Stimulated activated CD8-positive, alpha-beta memory T cell treated with anti-CD3 and anti-CD28 coated beads, Interleukin-12 subunit alpha, Interleukin-12 subunit beta, amount 100 ng/mL, for 1 hour (primary cell): Measurements from ENCODE around the gene DDX39A.
"Not testable (repeated sequence)": the region's sequence is repeated elsewhere in the genome, so short reads cannot be mapped to it uniquely, and the experiment has no call there.

Experiments
- DNase-seq: peaks from one replicate; pipeline ENCODE4 v3.0.0-alpha.2; 2020; ENCODE audit warnings: low read depth

Gene DDX39A

DNA sequence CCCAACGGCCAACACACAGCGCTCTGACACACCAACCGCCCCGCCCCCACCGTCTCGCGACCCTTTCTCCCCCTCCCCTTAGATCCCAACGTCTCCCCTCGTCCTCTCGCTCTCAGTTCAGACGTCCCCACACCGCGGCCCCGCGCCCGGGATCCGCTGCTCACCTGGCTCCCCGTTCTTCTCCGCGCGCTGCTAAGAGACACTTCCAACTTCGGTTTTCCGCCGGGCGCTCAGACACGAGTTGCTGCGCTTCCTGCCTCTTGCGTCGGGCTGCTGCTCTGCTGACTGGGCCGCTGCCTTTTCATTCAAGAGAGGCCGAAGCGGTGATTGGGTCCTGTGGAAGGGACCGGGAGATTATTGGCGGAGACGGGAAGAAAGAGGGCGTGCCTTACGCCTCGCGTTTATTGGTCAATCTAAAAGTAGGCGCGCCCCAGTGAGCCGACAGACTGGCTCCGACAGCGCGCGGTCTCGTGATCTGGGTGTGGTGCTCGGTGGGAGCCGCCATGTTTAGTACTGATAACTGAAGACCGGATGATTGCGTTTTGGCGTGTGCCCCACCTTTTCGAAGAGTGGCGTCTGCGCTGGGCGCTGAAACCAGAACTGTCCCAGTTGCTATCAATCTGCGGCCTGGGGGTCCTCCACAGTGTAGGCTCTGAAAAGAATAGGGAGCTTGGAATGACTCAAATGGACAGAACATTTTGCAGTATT is at the start of gene DDX39A:
TSS of gene DDX39A (minus strand) at position 236 of the 708 bp plus-strand sequence. CDS start 6,121 bp downstream, outside the sequence.
- peak; percentile 93 for DNase-seq

DNA sequence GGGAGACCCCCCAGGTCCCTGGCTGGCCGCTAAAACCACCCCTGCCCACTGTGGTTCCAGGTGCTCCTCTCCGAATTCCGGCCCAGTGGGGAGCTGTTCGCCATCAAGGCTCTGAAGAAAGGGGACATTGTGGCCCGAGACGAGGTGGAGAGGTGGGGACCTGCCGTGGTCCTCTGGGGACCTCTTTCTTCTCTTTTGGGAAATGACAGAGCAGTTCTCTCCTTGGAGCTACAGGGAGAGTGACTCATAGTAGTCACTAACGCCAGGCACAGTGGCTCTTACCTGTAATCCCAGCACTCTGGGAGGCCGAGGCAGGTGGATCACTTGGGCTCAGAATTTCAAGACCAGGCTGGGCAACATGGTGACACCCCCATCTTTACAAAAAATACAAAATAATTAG is 48.7 kb upstream of the DDX39A start:
- DNase-seq, result no peak

GRCh38 chr19:14467391-14467790 is 48.2 kb upstream of the DDX39A start:
- DNase-seq, result no peak

DNA sequence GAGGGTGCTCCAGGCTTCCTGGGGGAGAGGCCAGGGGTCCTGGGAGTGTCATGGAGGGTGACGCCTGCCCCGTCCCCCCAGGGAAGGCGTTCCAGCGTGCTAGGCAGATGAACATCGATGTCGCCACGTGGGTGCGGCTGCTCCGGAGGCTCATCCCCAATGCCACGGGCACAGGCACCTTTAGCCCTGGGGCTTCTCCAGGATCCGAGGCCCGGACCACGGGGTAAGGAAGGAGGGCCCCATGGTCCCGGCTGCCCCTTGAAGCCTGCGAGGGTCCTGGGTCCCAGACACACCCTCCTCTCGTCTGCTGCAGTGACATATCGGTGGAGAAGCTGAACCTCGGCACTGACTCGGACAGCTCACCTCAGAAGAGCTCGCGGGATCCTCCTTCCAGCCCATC is 44.6 kb upstream of the DDX39A start:
- no peak for DNase-seq

DNA sequence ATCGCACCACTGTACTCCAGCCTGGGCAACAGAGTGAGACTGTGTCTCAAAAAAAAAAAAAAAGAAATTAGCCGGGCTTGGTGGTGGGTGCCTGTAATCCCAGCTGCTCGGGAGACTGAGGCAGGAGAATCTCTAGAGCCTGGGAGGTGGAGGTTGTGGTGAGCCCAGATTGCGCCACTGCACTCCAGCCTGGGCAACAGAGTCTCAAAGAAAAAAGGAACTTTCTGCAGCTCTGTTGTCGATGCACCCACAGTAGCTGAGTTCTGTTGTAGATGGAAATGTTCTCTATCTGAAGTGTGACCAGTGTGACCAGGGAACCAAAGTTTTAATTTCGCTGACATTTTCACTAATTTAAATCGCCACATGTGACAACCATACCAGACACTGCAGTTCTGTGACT is 43.3 kb upstream of the DDX39A start:
- not testable (repeated sequence) for DNase-seq

- no peak for DNase-seq
These were observed 41.8 kb upstream of the DDX39A start for GRCh38 chr19:14460935-14461334.

DNA sequence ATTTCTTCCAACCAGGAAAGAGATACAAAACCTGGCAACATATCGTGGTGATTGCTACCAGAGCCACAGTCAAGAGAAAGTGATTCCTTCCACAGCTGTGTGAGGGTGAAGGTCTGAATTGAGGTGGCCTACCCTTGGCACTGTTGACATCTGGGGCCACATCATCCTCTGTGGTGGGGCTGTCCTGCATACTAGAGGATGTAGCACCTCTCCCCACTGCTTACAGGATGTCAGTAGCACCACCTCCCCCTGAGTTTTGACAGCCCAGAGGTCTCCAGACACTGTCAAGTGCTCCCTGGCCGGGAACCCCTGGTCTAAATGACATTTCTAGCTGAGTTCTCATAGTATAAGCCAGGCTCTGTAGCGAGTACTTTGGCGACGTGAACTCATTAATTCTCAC is 40.6 kb upstream of the DDX39A start:
- DNase-seq, result no peak

DNA sequence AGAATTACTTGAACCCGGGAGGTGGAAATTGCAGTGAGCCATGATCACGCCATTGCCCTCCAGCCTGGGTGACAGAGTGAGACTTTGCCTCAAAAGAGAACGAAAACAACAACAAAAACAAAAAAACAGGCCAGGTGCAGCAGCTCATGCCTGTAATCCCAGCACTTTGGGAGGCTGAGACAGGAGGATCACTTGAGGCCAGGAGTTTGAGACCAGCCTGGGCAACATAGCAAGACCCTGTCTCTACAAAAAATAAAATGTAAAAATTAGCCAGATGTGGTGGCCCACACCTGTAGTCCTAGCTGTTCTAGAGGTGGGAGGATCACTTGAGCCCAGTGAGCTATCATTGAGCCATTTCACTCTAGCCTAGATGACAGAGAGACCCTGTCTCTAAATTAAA is 33.2 kb upstream of the DDX39A start:
- not testable (repeated sequence) for DNase-seq

GRCh38 chr19:14450876-14451275 is 31.7 kb upstream of the DDX39A start:
- DNase-seq, result no peak

DNA sequence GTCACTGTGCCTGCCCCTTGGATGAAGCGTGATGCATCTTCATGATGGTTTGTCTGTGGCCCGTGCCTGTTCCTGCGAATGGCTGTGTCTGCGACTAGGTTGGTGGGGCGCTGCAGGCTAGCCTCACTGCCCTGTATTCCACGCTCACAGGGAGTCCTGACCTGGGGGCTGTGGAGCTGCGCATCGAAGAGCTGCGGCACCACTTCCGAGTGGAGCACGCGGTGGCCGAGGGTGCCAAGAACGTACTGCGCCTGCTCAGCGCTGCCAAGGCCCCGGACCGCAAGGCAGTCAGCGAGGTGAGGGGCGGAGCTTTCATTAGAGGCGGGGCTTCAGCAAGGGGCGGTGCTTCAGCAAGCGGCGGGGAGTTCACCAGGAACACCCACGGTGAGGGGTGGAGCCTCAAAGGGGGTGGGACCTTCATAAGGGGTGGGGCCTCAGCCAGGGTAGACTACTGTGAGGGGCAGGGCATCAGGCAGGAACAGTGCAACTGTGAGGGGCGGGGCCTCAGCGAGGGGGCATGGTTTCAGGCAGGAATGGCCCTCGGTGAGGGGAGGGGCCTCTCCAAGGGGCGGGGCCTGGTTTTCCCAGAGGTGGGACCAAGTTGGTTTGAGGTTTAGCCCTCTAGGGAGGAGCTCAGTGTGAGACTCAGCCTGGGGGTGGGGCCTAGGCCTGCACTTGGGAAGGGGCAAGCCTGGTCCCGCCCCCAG is 31.2 kb upstream of the DDX39A start:
- DNase-seq, result no peak

DNA sequence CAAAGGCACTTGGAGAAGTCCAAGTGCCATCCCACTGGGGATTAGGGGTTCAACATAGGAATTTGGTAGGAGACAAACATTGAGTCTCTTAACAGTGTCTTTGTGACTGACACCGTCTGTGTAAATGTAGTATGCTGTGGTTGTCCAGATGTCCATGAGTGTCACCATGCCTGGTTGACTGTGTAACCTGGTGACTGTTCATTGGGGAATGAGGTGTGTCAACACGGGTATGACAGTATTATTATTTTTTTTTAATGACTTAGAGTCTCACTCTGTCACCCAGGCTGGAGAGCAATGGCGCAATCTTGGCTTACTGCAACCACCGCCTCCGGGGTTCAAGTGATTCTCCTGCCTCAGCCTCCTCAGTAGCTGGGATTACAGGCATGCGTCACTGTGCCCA is 30.2 kb upstream of the DDX39A start:
- no peak for DNase-seq

DNA sequence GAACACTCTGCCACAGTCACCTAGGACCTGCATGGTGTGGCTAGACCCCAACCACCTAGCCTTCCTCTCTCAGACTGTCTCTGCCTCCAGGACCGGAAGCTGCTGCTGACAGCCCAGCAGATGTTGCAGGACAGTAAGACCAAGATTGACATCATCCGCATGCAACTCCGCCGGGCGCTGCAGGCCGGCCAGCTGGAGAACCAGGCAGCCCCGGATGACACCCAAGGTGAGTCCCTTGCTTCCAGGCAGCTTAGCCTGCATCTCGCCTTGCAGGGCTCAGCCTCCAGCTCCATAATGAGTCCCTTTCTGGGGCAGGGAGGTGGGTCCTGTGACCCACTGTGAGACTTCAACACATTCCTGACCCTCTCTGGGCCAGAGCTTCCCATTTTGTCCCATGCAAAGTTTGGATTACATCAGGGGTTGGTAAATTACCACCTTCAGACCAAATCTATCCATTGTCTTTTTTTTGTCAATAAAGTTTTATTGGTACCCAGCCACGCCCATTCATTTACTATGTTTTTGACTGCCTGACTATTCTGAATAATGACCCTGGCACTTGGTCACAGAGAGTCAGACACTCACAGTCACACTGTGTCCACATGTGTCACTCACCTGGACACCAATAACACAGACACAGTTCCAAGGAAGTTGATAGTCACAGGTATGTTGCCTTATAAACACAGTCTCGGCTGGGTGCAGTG is 27.3 kb upstream of the DDX39A start:
- DNase-seq, result no peak

GRCh38 chr19:14443632-14444216 is 24.6 kb upstream of the DDX39A start:
- no peak for DNase-seq

GRCh38 chr19:14442891-14443631 is 23.9 kb upstream of the DDX39A start:
- no peak for DNase-seq

DNA sequence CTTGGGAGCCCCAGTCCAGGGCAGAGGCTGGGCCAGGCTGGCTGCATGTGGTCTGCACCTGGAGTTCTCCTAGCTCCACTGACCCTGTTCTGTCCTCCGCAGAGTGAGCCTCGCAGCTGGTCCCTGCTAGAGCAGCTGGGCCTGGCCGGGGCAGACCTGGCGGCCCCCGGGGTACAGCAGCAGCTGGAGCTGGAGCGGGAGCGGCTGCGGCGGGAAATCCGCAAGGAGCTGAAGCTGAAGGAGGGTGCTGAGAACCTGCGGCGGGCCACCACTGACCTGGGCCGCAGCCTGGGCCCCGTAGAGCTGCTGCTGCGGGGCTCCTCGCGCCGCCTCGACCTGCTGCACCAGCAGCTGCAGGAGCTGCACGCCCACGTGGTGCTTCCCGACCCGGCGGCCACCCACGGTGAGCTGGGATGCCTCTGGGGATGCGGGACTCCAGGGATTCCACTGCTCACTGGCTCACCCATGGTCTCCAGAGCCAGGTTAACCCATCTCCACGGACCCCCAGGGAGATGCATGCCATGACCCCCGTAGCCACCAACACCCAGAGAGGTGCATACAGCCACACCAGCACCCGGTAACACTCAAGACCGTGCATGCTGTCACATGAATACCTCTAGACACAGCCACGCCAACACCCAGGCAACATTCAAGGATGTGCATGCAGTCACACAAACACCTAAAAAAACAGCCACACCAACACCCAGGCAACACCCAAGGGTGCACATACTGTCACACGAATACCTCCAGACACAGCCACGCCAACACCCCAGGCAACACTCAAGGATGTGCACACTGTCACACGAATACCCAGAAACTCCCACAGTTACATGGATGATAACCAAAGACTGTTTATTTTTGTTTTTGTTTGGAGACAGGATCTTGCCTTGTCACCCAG is 22.1 kb upstream of the DDX39A start:
- DNase-seq, result no peak

DNA sequence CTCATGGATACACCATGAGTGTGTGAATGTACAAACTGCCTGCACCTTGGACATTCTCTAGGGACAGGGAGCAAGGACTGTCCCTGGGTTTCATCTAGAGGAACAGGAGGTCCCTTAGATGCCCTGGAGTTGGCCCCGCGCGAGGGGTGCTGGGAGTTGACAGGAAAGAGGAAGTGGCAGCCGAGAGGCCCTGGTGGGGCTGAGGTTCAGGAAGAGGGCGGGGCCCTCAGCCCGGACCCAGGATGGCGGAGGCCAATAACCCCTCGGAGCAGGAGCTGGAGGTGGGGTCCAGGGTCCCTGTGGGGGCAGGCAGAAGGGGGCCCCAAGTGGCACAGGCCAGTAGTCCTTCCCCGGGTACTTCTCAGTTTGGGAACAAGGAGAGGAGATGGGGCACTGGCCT is 20.9 kb upstream of the DDX39A start:
- DNase-seq, result peak; percentile 59

- DNase-seq, result no peak
These were observed 19.9 kb upstream of the DDX39A start for GRCh38 chr19:14439014-14439413.

DNA sequence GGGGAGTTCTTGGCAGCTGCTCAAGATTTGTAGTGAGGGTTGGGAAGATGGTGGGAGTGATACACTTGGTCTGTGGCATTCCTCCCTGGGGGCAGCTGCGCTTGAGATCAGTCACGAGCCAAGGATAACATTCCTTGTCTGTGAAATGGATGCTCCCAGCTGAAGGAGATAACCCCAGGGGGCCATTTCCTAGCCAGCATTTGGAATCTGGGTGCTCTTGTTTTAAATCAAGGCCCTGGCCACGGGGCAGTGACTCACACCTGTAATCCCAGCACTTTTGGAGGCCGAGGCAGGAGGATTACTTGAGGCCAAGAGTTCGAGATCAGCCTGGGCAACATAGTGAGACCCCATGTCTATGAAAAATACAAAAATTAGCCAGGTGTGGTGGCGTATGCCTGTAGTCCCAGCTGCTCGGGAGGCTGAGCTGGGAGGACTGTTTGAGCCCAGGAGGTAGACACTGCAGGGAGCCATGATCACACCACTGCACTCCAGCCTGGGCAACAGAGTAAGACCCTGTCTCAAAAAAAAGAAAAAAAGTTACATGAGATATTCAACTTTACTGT is 18.5 kb upstream of the DDX39A start:
- DNase-seq, result no peak

- no peak for DNase-seq
These were observed 16.3 kb upstream of the DDX39A start for GRCh38 chr19:14435320-14436050.
